GM23248 (cell line): ENCODE data around the gene GULP1. TPM values are rescaled to one million over a fixed set of nuclear protein-coding genes. Genes with fewer than 3 reads are reported as not detected.
A peak's percentile ranks its signal among the peaks of the same experiment; 100 is the strongest.

ENCODE experiments used
- DNase-seq: peaks from one replicate; pipeline ENCODE4 v3.0.0-alpha.2; 2015
- H2AFZ ChIP-seq: fragments of 200-600 bp; sonication (generic); 2 replicates; pipeline ENCODE4 v1.6.1; 2016; ENCODE audit warnings: antibody characterized with exemption
- H3F3A ChIP-seq: fragments of 200-600 bp; sonication (generic); 2 replicates; pipeline ENCODE4 v1.6.1; 2016; ENCODE audit warnings: mild to moderate bottlenecking, antibody characterized with exemption, mixed run types; ENCODE audit not compliant: insufficient read depth
- H3K27ac ChIP-seq: fragments of 200-600 bp; sonication (generic); 2 replicates; pipeline ENCODE4 v1.5.1; 2016; ENCODE audit warnings: mild to moderate bottlenecking
- H3K27me3 ChIP-seq: fragments of 200-600 bp; sonication (generic); replicated peaks from 2 replicates; pipeline ENCODE4 v1.6.1; 2016; ENCODE audit warnings: mild to moderate bottlenecking; ENCODE audit not compliant: insufficient read depth
- H3K36me3 ChIP-seq: fragments of 200-600 bp; sonication (generic); 2 replicates; pipeline ENCODE4 v1.6.1; 2016; ENCODE audit warnings: low read depth, mild to moderate bottlenecking
- H3K4me1 ChIP-seq: fragments of 200-600 bp; sonication (generic); 2 replicates; pipeline ENCODE4 v1.6.1; 2016; ENCODE audit warnings: mild to moderate bottlenecking; ENCODE audit not compliant: insufficient read depth
- H3K4me2 ChIP-seq: fragments of 200-600 bp; sonication (generic); one replicate; pipeline ENCODE4 v1.6.1; 2016; ENCODE audit warnings: mild to moderate bottlenecking; ENCODE audit not compliant: unreplicated experiment
- H3K4me3 ChIP-seq: fragments of 200-600 bp; sonication (generic); 2 replicates; pipeline ENCODE4 v1.5.1; 2016; ENCODE audit warnings: mild to moderate bottlenecking
- H3K79me2 ChIP-seq: fragments of 200-600 bp; sonication (generic); 2 replicates; pipeline ENCODE4 v1.6.1; 2016; ENCODE audit warnings: mild to moderate bottlenecking; ENCODE audit not compliant: insufficient read depth
- H3K9ac ChIP-seq: fragments of 200-600 bp; sonication (generic); 2 replicates; pipeline ENCODE4 v1.6.1; 2016; ENCODE audit warnings: mild to moderate bottlenecking
- H3K9me2 ChIP-seq: fragments of 200-600 bp; sonication (generic); 2 replicates; pipeline ENCODE4 v1.6.1; 2016; ENCODE audit warnings: mixed run types, mild to moderate bottlenecking, moderate library complexity; ENCODE audit not compliant: insufficient read depth
- H3K9me3 ChIP-seq: fragments of 200-600 bp; sonication (generic); one replicate; pipeline ENCODE4 v1.6.1; 2017; ENCODE audit warnings: low read depth
- H4K20me1 ChIP-seq: fragments of 200-600 bp; sonication (generic); 2 replicates; pipeline ENCODE4 v1.6.0; 2016; ENCODE audit not compliant: insufficient read depth
- EZH2 ChIP-seq: fragments of 200-600 bp; sonication (generic); IDR thresholded peaks from 2 replicates; pipeline ENCODE4 v1.6.1; 2018; ENCODE audit warnings: antibody characterized with exemption, mild to moderate bottlenecking; ENCODE audit not compliant: insufficient read depth, poor library complexity, severe bottlenecking
- EZH2phosphoT487 ChIP-seq: fragments of 200-600 bp; sonication (generic); IDR thresholded peaks from 2 replicates; pipeline ENCODE4 v1.6.1; 2018; ENCODE audit warnings: antibody characterized with exemption, moderate library complexity, mild to moderate bottlenecking, low read depth; ENCODE audit not compliant: insufficient read depth
- WGBS, 2 experiments: methylation state at CpG; one replicate each; pipeline ENCODE4 v1.1.6; 2015 to 2017; ENCODE audit warnings: low lambda C conversion rate in 2 of 2, low coverage in 1 of 2; ENCODE audit errors: missing lambda C conversion rate in 2 of 2; 5-methylcytosine and 5-hydroxymethylcytosine counted together
- in situ Hi-C: fragments of 300-500 bp; cut with MboI; formaldehyde crosslinking; loops from 2 replicates; pipeline ENCODE4 v1.15.0; 2020
- polyA plus RNA-seq: library from polyadenylated mRNA; unstranded; fragments of >200 nt; fragmentation: Nextera tagmentation; extraction: Ambion mirVana; gene quantifications from 2 replicates; pipeline ENCODE4 v1.2.1, GENCODE V29; 2016
- total RNA-seq: library from RNA; depleted of rRNA; stranded (reverse); fragments of >200 nt; shearing (Covaris generic); gene quantifications from 2 replicates; pipeline ENCODE4 v1.2.3, GENCODE V29; 2014

Gene GULP1
- total and polyA plus RNA-seq, 2 experiments from 2014 or later = 6.1 to 11.9 TPM

GRCh38 chr2:188394931-188395472 lies 103.3 kb downstream of the GULP1 start:
- TF ChIP-seq EZH2 = no peak
- TF ChIP-seq EZH2phosphoT487 = no peak
- no peak overlapping the region for H3K9ac ChIP-seq
- H3K4me3 ChIP-seq = no peak overlapping the region
- H3K4me1 ChIP-seq = no peaks in the 10 kb centered on the region
- 92 to 95% methylated on average over 4 of the region's 4 CpGs for WGBS, 2 experiments
- no peak overlapping the region for H3K4me2 ChIP-seq
- H4K20me1 ChIP-seq = no peaks in the 10 kb centered on the region
- H3K27me3 ChIP-seq = no peaks in the 10 kb centered on the region
- no peaks in the 10 kb centered on the region for H3K9me3 ChIP-seq
- no peaks in the 10 kb centered on the region for H3K79me2 ChIP-seq
- no peak for DNase-seq
- H3F3A ChIP-seq = no peaks in the 10 kb centered on the region
- H2AFZ ChIP-seq = no peak overlapping the region
- in situ Hi-C loops = no loop called here
- H3K9me2 ChIP-seq = no peaks in the 10 kb centered on the region
- no peak overlapping the region for H3K27ac ChIP-seq
- H3K36me3 ChIP-seq = no peaks in the 10 kb centered on the region

GRCh38 chr2:188395903-188396689 lies 104.4 kb downstream of the GULP1 start:
- no peaks in the 10 kb centered on the region for H3K4me1 ChIP-seq
- H3K36me3 ChIP-seq = no peaks in the 10 kb centered on the region
- no peaks in the 10 kb centered on the region for H3K9me2 ChIP-seq
- 87% methylated on average over 9 to 10 of the region's 10 CpGs for WGBS, 2 experiments
- H3K4me2 ChIP-seq = no peak overlapping the region
- H3K27me3 ChIP-seq = no peaks in the 10 kb centered on the region
- H3K27ac ChIP-seq = no peak overlapping the region
- in situ Hi-C loops = no loop called here
- H3K9ac ChIP-seq = no peak overlapping the region
- H4K20me1 ChIP-seq = no peaks in the 10 kb centered on the region
- no peaks in the 10 kb centered on the region for H3K9me3 ChIP-seq
- no peak overlapping the region for H3K4me3 ChIP-seq
- TF ChIP-seq EZH2phosphoT487 (no peak), EZH2 (no peak)
- DNase-seq = no peak
- H2AFZ ChIP-seq = no peak overlapping the region
- no peaks in the 10 kb centered on the region for H3K79me2 ChIP-seq
- no peaks in the 10 kb centered on the region for H3F3A ChIP-seq

GRCh38 chr2:188399159-188399558 lies 107.5 kb downstream of the GULP1 start:
- no peaks in the 10 kb centered on the region for H3K9me2 ChIP-seq
- H4K20me1 ChIP-seq = no peaks in the 10 kb centered on the region
- H2AFZ ChIP-seq = no peak overlapping the region
- H3K9me3 ChIP-seq = no peaks in the 10 kb centered on the region
- in situ Hi-C loops = no loop called here
- H3K9ac ChIP-seq = no peak overlapping the region
- H3K36me3 ChIP-seq = no peaks in the 10 kb centered on the region
- 84 to 90% methylated on average over 3 of the region's 3 CpGs for WGBS, 2 experiments
- no peaks in the 10 kb centered on the region for H3K4me1 ChIP-seq
- peak; percentile 42 for DNase-seq
- H3K4me3 ChIP-seq = no peak overlapping the region
- H3K27ac ChIP-seq = no peak overlapping the region
- no peaks in the 10 kb centered on the region for H3K79me2 ChIP-seq
- H3K4me2 ChIP-seq = no peak overlapping the region
- no peak for TF ChIP-seq EZH2
- H3F3A ChIP-seq = no peaks in the 10 kb centered on the region
- no peaks in the 10 kb centered on the region for H3K27me3 ChIP-seq

- in situ Hi-C loops = no loop called here
- no peak overlapping the region for H2AFZ ChIP-seq
- no peaks in the 10 kb centered on the region for H3K36me3 ChIP-seq
- no peak for TF ChIP-seq EZH2phosphoT487
- no peak for TF ChIP-seq EZH2
- H3K4me3 ChIP-seq = no peak overlapping the region
- H3K27ac ChIP-seq = no peak overlapping the region
- no peaks in the 10 kb centered on the region for H3K27me3 ChIP-seq
- no peaks in the 10 kb centered on the region for H3K4me1 ChIP-seq
- peaks cover 7% of the 10 kb centered on the region for H3K9me3 ChIP-seq
- H3K9me2 ChIP-seq = 0 out of 2 replicates have a peak, but pooled peaks cover under 1% of the 10 kb centered on the region
- H3K79me2 ChIP-seq = no peaks in the 10 kb centered on the region
- H3F3A ChIP-seq = no peaks in the 10 kb centered on the region
- no peak overlapping the region for H3K9ac ChIP-seq
- H3K4me2 ChIP-seq = no peak overlapping the region
- no peaks in the 10 kb centered on the region for H4K20me1 ChIP-seq
- DNase-seq = no peak
Measured at GRCh38 chr2:188403676-188404075, 112.0 kb downstream of the GULP1 start.
